Endothelial cell (in vitro differentiated cells): ENCODE measurements around the gene PHF10. TPM values are rescaled to one million over a fixed set of nuclear protein-coding genes. Genes with fewer than 3 reads are reported as not detected.

ENCODE experiments used
- DNase-seq: peaks from one replicate; pipeline ENCODE4 v3.0.0; 2021; ENCODE audit warnings: low spot score
- H3K27ac Mint-ChIP-seq: one replicate; pipeline ENCODE4 v1.8.0; 2021; ENCODE audit warnings: mixed read lengths, inconsistent platforms; ENCODE audit not compliant: unreplicated experiment
- H3K27me3 Mint-ChIP-seq: one replicate; pipeline ENCODE4 v1.8.0; 2021; ENCODE audit warnings: mild to moderate bottlenecking, moderate library complexity, mixed read lengths, inconsistent platforms; ENCODE audit not compliant: unreplicated experiment
- H3K36me3 Mint-ChIP-seq: one replicate; pipeline ENCODE4 v1.8.0; 2021; ENCODE audit warnings: mild to moderate bottlenecking, low read depth, mixed read lengths, inconsistent platforms; ENCODE audit not compliant: unreplicated experiment
- H3K4me1 Mint-ChIP-seq: one replicate; pipeline ENCODE4 v1.8.0; 2021; ENCODE audit warnings: mild to moderate bottlenecking, mixed read lengths, inconsistent platforms; ENCODE audit not compliant: unreplicated experiment
- H3K4me3 Mint-ChIP-seq: one replicate; pipeline ENCODE4 v1.8.0; 2021; ENCODE audit warnings: mild to moderate bottlenecking, mixed read lengths, inconsistent platforms; ENCODE audit not compliant: unreplicated experiment
- H3K9me3 Mint-ChIP-seq: one replicate; pipeline ENCODE4 v1.8.0; 2021; ENCODE audit warnings: mixed read lengths, inconsistent platforms; ENCODE audit not compliant: unreplicated experiment
- total RNA-seq: library from RNA; stranded (reverse); fragmentation: NEBNext Ultra II Directional; extraction: Animal tissue kit (Norgen Biotek cat#: 25700); gene quantifications from one replicate; pipeline ENCODE4 v1.2.1, GENCODE V29; 2021; ENCODE audit not compliant: unreplicated experiment
- TF ChIP-seq, protein P1 (sequence below): fragments of 200-600 bp; sonication (generic); IDR thresholded peaks from one replicate; pipeline ENCODE4 v1.5.0; 2021; ENCODE audit warnings: antibody characterized with exemption; ENCODE audit not compliant: unreplicated experiment

PHF10 gene
- total RNA-seq, 1 donor from 2014 or later: 33.6 TPM

DNA sequence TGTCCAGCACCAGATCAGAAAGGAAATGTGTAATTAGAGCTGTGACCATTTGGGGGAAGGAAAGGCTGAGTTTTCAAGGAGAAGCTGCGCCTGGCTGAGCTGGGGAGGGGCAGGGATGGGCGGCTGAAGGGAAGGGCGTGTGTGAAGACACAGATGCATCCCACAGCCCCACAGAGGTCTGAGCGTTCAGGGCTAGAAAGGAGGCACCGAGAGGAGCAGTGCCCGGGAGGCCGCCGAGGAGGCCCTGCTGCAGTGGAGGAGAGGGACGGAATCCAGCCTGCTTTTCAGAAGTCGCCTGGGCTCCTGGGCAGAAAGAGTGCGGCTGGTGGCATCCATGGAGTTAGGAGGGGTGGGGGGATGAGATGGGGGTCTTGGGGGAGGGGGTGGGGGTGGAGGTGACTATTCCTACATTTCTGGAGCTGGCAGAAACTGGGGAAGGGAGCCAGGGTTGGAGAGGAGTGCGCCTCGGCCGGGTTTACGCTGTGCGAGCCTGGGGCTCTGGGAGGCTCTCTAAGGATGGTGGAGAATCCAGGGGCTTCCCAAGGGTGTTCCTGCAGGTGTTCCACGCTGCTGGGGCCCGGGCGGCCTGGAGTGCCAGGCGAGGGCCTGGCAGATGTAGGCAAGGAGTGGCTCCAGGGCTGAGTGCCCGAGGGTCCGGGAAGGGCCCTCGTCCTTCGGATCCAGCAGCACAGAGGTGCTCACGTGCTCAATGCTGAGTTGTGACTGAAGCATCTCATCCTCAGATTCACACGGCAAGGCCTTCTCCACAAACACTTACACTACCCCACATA lies 64.3 kb downstream of the PHF10 start:
- no peak overlapping the region for H3K27ac Mint-ChIP-seq
- H3K4me1 Mint-ChIP-seq: no peaks in the 10 kb centered on the region
- H3K9me3 Mint-ChIP-seq: no peaks in the 10 kb centered on the region
- no peak for DNase-seq
- TF ChIP-seq, protein P1, sequence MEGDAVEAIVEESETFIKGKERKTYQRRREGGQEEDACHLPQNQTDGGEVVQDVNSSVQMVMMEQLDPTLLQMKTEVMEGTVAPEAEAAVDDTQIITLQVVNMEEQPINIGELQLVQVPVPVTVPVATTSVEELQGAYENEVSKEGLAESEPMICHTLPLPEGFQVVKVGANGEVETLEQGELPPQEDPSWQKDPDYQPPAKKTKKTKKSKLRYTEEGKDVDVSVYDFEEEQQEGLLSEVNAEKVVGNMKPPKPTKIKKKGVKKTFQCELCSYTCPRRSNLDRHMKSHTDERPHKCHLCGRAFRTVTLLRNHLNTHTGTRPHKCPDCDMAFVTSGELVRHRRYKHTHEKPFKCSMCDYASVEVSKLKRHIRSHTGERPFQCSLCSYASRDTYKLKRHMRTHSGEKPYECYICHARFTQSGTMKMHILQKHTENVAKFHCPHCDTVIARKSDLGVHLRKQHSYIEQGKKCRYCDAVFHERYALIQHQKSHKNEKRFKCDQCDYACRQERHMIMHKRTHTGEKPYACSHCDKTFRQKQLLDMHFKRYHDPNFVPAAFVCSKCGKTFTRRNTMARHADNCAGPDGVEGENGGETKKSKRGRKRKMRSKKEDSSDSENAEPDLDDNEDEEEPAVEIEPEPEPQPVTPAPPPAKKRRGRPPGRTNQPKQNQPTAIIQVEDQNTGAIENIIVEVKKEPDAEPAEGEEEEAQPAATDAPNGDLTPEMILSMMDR: no peak
- H3K36me3 Mint-ChIP-seq: peaks cover 58% of the 10 kb centered on the region
- peaks cover 9% of the 10 kb centered on the region for H3K27me3 Mint-ChIP-seq
- H3K4me3 Mint-ChIP-seq: peak overlapping the region; percentile 65

DNA sequence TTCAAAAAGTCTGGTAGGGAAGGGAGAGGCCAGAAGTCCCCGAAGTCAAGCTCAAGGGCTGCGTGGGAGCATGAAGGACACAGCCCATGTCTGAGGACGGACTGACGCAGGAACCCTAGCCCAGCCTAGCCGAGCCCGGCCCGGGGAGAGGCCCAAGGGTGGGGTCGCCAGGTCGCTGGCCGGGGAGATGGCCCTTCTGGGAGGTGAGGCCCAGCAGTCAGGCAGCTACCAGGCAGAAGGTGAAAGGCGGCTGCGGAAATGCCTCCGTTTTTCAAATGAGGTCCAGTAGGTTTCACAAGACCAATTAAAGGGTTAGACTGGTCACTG lies 67.1 kb downstream of the PHF10 start:
- Mint-ChIP-seq H3K4me1 (no peaks in the 10 kb centered on the region), H3K27me3 (peaks cover 9% of the 10 kb centered on the region), H3K4me3 (no peak overlapping the region), H3K36me3 (peaks cover 54% of the 10 kb centered on the region), H3K9me3 (no peaks in the 10 kb centered on the region), H3K27ac (no peak overlapping the region)
- TF ChIP-seq, protein P1: no peak
- no peak for DNase-seq

DNA sequence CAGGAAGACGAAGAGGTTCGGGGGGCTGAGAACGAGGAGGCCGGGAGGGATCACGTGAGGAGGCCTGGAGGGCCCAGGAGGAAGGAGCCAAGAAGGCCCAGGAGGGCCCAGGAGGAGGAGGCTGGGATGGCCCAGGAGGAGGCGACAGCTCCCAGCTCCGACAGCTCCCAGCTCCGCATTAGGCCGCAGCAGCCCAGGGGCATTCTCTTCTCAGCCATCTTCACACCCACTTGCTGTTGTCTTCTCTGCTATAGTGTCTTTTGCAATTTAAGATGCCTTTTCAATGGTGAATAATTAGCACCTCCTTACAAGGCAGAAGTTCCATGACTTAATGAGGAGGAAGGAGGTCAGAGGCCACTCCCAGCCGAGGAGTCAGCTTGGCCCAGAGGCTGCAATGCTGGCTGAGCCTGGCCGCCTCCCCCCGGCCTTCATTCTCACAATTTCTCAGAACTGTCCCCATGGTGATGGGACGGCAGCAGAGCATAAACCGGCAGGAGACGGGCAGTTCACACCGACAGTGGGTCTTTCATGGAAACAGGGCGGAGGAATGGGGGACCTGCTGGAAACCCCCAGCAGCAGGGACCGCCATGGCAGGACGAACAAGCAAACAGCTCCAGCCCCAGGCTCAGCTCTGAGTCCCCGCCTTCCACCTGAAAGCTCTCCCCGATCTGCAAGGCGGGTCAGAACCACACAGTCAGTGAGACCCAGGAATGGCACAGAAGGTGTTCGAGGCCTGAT lies 67.6 kb downstream of the PHF10 start:
- peak overlapping the region; percentile 65 for H3K4me3 Mint-ChIP-seq
- TF ChIP-seq, protein P1: no peak
- H3K9me3 Mint-ChIP-seq: no peaks in the 10 kb centered on the region
- H3K36me3 Mint-ChIP-seq: peaks cover 54% of the 10 kb centered on the region
- no peak for DNase-seq
- no peaks in the 10 kb centered on the region for H3K4me1 Mint-ChIP-seq
- peaks cover 11% of the 10 kb centered on the region for H3K27me3 Mint-ChIP-seq
- H3K27ac Mint-ChIP-seq: no peak overlapping the region

DNA sequence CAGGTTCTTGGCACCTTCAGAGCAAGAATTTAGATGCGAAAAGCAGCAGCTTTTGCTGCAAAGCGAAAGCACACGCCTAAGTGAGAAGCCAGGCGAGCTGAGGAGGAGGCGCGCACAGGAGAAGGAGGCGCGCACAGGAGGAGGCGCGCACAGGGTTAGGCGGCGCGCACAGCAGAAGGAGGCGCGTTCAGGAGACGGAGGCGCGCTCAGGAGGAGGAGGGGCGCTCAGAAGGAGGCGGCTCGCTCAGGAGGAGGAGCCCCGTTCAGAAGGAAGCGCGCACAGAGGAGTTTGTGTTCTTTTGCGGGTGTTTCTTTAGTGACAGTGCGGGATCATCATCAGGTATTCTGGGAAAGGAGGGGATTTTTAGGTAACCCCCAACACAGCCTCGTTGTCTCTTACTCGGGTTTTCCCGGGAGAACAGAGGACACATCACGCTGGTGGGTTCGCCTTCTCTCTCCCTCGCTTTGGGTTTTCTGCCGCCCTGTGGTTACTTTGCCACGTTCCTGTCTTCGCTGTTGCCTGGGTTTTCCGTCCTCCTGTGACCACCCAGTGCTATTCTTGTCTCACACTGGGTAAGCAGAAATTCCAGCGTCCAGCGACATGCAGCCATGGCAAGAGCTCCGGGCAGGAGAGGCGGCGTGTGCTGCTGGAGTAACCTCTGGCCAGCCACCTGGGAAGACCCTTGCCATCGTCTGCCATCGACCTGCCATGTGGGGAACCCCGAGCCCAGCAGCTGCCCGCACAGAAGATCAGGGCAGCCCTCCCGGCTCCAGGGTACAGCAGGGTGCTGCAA lies 69.5 kb downstream of the PHF10 start:
- Mint-ChIP-seq H3K36me3 (peaks cover 54% of the 10 kb centered on the region), H3K4me3 (peak overlapping the region; percentile 62), H3K4me1 (no peaks in the 10 kb centered on the region), H3K9me3 (no peaks in the 10 kb centered on the region), H3K27ac (no peak overlapping the region), H3K27me3 (peaks cover 12% of the 10 kb centered on the region)
- TF ChIP-seq, protein P1: no peak
- DNase-seq: no peak

Other genes starting within 250 kb of the PHF10 start
- gene WDR27, start 22.5 kb downstream of the PHF10 start, total RNA-seq: 59.0 TPM
- 34.2 TPM for gene C6orf120, start 22.4 kb downstream of the PHF10 start, total RNA-seq
- gene DYNLT2, start 27.1 kb upstream of the PHF10 start, total RNA-seq: 0.62 TPM
- gene ERMARD, start 27.1 kb upstream of the PHF10 start, total RNA-seq: 24.8 TPM